Testis (tissue), 2 donors: ENCODE measurements around the gene TFB2M.

Experiments
- CTCF ChIP-seq, 3 experiments: fragments of 450-650 bp in 2 of 3; fragments of 200-600 bp in 1 of 3; sonication (generic) in 1 of 3; IDR thresholded peaks; one replicate each; pipeline ENCODE4 v1.5.1; 2016 to 2019; ENCODE audit warnings: antibody characterized with exemption in 3 of 3, mild to moderate bottlenecking in 2 of 3, moderate library complexity in 1 of 3
- POLR2A ChIP-seq: fragments of 450-650 bp; IDR thresholded peaks from one replicate; pipeline ENCODE4 v1.6.1; 2017; ENCODE audit warnings: antibody characterized with exemption, mild to moderate bottlenecking, moderate library complexity

- no peak for TF ChIP-seq CTCF (IDR thresholded peaks at IDR 0.05)
- no peak for TF ChIP-seq POLR2A
Measured at GRCh38 chr1:246576709-246577032, 10.6 kb upstream of the TFB2M start.
